ENCODE measurements around the gene SNTG2. TPM values are rescaled to one million over a fixed set of nuclear protein-coding genes. Genes with fewer than 3 reads are reported as not detected.

Gene SNTG2
- total RNA-seq, 2 donors from 2014 or later, result 2.4 TPM; not detected in 1

DNA sequence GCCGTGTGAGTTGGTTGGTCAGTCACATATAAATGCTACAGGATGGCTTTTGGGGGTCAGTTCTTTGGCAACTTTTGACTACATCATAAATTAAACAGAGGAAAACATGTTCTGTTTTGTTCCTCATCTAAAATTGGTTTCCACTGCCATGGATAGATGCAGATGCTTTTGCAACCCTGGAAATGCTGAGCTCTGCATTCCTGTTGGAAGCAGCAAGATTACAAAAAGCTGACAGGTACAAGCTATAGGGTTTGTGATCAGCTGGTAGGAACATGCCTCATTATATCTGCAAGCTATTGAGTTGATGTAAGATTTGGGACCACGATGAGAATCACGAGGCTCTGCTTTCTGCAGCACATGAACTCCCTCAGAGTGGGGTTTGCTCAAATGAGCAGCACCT, 255.2 kb downstream of the SNTG2 start:
- no peaks in the 10 kb centered on the region for H3K4me1 ChIP-seq
- TF ChIP-seq, protein P1, sequence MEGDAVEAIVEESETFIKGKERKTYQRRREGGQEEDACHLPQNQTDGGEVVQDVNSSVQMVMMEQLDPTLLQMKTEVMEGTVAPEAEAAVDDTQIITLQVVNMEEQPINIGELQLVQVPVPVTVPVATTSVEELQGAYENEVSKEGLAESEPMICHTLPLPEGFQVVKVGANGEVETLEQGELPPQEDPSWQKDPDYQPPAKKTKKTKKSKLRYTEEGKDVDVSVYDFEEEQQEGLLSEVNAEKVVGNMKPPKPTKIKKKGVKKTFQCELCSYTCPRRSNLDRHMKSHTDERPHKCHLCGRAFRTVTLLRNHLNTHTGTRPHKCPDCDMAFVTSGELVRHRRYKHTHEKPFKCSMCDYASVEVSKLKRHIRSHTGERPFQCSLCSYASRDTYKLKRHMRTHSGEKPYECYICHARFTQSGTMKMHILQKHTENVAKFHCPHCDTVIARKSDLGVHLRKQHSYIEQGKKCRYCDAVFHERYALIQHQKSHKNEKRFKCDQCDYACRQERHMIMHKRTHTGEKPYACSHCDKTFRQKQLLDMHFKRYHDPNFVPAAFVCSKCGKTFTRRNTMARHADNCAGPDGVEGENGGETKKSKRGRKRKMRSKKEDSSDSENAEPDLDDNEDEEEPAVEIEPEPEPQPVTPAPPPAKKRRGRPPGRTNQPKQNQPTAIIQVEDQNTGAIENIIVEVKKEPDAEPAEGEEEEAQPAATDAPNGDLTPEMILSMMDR (IDR thresholded peaks at IDR 0.05), result no peak
- peaks cover 0 to 15% of the 10 kb centered on the region in 2 donors for H3K9me3 ChIP-seq
- no peak overlapping the region for H3K4me3 ChIP-seq
- H3K27me3 ChIP-seq, result no peaks in the 10 kb centered on the region
- H3K27ac ChIP-seq, result no peak overlapping the region
- no peaks in the 10 kb centered on the region for H3K36me3 ChIP-seq
- DNase-seq (ENCODE audit: low spot score), result no peak

DNA sequence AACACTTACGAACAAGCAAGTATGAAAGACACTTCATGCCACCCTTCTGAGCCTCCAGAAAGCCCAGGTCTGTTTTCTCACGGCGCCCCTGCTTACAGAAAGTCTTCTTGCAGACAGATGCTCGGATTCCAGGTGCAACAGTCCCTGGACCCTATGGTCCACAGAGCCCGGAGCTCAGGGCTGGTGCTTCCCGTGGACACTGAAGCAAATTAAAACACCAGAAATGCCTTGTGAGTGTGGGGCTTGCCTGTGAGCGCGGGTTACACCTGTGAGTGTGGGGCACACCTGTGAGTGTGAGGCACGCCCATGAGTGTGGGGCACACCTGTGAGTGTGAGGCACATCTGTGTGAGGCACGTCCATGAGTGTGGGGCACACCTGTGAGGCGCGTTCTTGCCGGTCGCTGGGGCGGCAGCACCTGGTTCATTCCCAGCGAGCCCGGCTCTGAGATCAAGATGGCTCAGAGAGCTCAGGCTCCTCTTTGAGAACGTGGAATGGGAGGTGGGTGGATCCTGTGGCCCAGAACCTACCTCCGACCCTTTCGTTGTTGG, 257.4 kb downstream of the SNTG2 start:
- DNase-seq (ENCODE audit: low spot score), result no peak

DNA sequence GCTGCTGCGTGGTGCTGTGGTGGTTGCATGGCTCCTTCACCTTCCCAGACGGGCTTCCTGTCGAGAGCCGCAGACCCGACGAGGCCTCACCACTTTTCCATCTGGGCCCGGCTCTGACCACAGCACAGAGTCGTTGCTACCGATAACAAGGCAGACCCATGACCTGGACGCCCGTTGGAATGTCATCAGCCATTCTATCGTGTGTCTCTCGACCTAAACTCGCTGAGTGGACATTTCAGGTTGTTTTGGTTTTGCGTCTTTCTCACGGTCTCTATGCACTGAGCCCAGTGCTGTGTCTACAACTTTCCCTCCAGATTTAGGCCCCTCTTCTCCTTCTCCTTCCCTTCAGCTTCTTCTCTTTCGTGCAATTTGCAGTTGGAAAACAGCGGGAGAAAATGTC, 257.9 kb downstream of the SNTG2 start:
- DNase-seq (ENCODE audit: low spot score), result no peak
- Histone ChIP-seq H3K36me3 (no peaks in the 10 kb centered on the region), H3K27ac (no peak overlapping the region), H3K4me1 (no peaks in the 10 kb centered on the region), H3K9me3 (peaks cover 0 to 10% of the 10 kb centered on the region in 2 donors), H3K27me3 (no peaks in the 10 kb centered on the region), H3K4me3 (no peak overlapping the region)
- TF ChIP-seq, protein P1 (IDR thresholded peaks at IDR 0.05), result no peak

More for the DNA sequence above, 257.4 kb downstream of the SNTG2 start:
- H3K27ac ChIP-seq, result no peak overlapping the region
- H3K36me3 ChIP-seq, result no peaks in the 10 kb centered on the region
- H3K9me3 ChIP-seq, result peaks cover 0 to 5% of the 10 kb centered on the region in 2 donors
- H3K4me3 ChIP-seq, result no peak overlapping the region
- H3K27me3 ChIP-seq, result no peaks in the 10 kb centered on the region
- H3K4me1 ChIP-seq, result no peaks in the 10 kb centered on the region
- TF ChIP-seq, protein P1 (IDR thresholded peaks at IDR 0.05), result no peak

DNA sequence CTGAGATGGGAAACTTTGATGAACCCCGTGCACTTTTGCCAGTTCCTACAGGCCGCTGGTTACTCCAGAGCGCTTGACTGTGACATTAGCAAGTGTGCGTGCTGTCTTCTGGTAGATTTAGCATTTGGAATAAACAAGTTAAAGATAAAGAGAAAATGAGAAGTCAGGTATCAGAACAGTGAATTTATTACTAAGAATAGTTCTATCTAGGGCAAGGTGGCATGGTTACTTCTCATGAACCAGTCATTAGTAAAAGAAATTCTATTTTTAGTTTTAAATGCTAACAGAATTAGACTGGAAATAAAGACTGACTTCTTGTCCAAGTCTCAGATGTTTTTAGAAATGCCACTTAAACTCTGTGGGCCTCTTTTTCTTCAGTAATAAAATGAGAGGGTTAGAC, 258.6 kb downstream of the SNTG2 start:
- Histone ChIP-seq H3K4me1 (no peaks in the 10 kb centered on the region), H3K27ac (no peak overlapping the region), H3K36me3 (no peaks in the 10 kb centered on the region), H3K4me3 (no peak overlapping the region), H3K27me3 (no peaks in the 10 kb centered on the region), H3K9me3 (peaks cover 0 to 17% of the 10 kb centered on the region in 2 donors)
- TF ChIP-seq, protein P1 (IDR thresholded peaks at IDR 0.05), result no peak
- no peak for DNase-seq (ENCODE audit: low spot score)

DNA sequence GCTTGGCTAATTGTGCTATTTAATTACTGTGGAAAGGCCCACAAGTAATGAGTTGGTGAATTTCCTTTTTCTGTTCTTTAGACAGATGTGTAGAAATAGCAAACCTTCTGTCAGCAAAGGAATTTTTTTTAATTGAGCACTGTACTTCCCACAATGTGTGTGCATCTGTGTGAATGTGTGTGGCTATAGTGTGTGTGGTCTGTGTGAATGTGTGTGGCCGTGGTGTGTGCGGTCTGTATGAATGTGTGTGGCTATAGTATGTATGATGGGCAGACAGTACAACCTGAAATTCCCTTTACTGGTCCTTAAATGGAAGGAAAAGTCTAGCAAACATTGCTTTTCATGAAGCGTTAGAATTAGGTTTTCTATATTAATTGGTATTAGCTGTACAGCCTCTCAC, 259.1 kb downstream of the SNTG2 start:
- TF ChIP-seq, protein P1 (IDR thresholded peaks at IDR 0.05), result peak in 1 of 2 donors; percentile 11
- Histone ChIP-seq H3K27me3 (no peaks in the 10 kb centered on the region), H3K9me3 (peaks cover 0 to 22% of the 10 kb centered on the region in 2 donors), H3K4me1 (no peaks in the 10 kb centered on the region), H3K36me3 (no peaks in the 10 kb centered on the region), H3K4me3 (no peak overlapping the region), H3K27ac (no peak overlapping the region)
- DNase-seq (ENCODE audit: low spot score), result no peak

DNA sequence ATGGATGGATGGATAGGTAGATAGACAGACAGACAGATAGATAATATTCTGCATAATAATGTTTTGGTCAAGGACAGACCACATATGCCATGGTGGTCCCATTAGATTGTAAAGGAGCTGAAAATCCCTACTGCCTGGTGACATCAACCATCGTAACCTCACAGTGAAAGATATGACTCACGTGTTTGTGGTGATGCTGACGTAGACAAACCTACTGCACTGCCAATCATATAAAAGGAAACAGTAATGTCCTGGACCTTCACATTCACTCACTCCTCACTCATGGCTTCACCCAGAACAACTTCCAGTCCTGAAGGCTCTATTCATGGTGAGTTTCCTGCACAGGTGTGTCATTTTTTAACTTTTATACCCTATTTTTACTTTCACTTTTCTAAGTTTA, 259.7 kb downstream of the SNTG2 start:
- no peak for DNase-seq (ENCODE audit: low spot score)
- TF ChIP-seq, protein P1 (IDR thresholded peaks at IDR 0.05), result no peak

More for the DNA sequence above, 259.7 kb downstream of the SNTG2 start:
- Histone ChIP-seq H3K4me3 (no peak overlapping the region), H3K9me3 (peaks cover 0 to 28% of the 10 kb centered on the region in 2 donors), H3K36me3 (no peaks in the 10 kb centered on the region), H3K27ac (no peak overlapping the region), H3K27me3 (no peaks in the 10 kb centered on the region), H3K4me1 (no peaks in the 10 kb centered on the region)
